LNCAP (cell line): ENCODE measurements around the gene SPRY1.

Experiments
- TF ChIP-seq, protein P1 (sequence below): fragments of 450-650 bp; IDR thresholded peaks from 2 replicates; pipeline ENCODE4 v1.5.1; 2017; ENCODE audit warnings: mild to moderate bottlenecking

SPRY1 gene, protein sequence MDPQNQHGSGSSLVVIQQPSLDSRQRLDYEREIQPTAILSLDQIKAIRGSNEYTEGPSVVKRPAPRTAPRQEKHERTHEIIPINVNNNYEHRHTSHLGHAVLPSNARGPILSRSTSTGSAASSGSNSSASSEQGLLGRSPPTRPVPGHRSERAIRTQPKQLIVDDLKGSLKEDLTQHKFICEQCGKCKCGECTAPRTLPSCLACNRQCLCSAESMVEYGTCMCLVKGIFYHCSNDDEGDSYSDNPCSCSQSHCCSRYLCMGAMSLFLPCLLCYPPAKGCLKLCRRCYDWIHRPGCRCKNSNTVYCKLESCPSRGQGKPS

DNA sequence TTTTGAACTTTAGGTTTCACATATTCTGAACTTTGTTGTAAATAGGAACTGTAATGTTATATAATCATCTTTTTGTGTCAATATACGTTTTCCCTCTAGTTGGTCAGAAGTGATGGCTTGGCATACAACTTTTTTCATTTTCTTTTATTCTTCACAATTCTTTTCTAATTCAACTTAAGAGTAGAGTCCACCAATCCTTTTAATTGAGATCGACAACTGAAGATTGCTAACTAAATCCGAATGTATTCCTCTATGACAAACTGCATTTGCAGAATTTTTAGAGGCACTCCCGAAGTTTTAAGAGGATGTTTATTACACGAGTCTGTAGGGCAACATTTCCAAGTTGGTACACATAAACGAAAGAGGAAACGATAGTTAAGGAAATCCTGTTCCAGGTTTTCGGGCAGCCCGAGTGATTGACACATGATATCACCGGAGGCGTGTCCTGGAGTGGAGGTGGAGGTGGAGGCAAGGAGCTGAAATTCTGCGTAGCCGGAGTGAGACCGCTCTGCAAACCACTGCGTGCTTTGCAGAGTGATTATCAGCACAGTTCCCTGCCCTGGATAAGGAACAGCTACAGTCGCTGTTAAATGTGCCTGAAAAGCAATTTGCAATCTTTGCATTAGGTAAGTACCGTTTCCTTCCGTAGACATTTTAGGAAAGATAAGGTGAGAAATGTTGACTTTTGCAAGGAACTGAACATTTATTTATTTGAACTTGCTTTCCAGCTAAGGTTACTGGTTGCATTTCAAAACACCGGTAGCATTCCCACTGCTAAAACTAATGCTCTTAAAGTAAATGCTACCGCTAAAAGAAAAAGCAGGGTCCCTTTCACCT, at the start of gene SPRY1:
SPRY1 (plus strand) TSS at position 489 of the 837 bp plus-strand sequence. CDS start 4,797 bp downstream, outside the sequence.
- TF ChIP-seq, protein P1, sequence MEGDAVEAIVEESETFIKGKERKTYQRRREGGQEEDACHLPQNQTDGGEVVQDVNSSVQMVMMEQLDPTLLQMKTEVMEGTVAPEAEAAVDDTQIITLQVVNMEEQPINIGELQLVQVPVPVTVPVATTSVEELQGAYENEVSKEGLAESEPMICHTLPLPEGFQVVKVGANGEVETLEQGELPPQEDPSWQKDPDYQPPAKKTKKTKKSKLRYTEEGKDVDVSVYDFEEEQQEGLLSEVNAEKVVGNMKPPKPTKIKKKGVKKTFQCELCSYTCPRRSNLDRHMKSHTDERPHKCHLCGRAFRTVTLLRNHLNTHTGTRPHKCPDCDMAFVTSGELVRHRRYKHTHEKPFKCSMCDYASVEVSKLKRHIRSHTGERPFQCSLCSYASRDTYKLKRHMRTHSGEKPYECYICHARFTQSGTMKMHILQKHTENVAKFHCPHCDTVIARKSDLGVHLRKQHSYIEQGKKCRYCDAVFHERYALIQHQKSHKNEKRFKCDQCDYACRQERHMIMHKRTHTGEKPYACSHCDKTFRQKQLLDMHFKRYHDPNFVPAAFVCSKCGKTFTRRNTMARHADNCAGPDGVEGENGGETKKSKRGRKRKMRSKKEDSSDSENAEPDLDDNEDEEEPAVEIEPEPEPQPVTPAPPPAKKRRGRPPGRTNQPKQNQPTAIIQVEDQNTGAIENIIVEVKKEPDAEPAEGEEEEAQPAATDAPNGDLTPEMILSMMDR, result no peak

DNA sequence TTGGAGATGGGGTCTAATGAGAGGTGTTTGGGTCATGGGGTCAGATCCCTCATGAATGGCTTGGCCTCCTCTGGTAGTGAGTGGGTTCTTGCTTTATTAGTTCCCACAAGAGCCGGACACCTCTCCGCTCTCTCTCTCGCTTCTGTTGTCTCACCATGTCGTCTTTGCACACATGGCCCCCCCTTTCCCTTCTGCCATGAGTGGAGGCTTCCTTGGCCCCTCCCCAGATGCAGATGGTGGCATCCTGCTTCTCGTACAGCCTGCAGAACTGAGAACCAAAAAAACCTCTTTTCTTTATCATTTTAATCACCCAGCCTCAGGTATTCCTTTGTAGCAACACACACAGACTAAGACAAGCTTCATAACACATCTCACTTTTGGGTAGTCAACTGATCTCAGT, 49.6 kb upstream of the SPRY1 start:
- TF ChIP-seq, protein P1, result no peak

DNA sequence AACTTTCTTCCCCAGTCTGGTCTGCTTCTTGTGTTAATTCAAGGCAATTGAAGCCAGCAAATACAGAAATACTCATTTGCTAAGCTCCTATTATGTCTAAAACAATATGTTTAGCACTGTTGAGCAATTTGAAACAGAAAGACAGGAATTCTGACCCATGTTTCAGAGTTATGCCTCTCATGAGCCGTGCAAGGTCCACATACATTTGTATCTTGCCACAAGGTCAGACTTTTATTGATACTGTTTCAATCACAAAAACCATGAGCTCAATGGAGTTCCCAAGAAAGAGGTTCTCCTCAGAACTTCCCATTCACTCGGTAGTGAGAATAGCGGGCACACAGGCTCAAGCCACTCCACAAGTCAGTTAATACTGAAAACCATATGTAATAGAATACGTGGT, 47.6 kb upstream of the SPRY1 start:
- TF ChIP-seq, protein P1, result no peak

DNA sequence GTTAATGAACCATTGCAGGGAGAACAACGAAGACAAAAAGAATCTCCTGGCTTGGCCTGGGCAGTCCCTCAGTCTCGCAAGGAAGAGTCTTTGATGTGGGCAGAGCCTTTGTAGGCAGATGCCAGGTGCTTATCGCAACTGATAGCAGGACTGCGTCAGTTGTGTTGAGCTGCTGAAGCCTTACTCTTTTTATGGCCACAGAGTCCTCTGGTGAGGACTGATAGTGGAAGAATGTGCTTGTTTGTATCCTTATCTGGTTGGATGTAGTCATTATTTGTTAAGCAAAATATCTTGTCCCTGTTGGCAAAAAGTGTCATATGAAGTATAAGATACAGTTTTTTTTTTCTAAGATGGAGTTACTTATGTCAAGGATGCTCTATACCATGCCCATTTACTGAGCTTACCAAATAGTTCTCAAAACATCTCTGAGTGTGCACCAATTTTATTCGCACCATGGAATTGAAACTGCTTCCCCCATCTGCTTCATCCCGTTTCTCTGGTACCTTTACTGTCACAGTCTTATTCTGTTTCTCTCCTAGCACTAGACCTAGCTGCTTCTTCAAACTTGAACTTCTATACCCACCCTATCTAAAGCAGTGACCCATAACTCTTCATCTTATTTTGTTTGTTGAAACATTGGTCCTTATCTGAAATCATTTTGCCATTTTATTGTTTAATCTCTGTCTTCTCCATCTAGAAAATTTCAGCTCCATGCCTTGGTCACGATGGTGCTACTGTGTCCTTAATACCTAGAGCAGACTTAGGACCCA, 47.0 kb upstream of the SPRY1 start:
- TF ChIP-seq, protein P1, result no peak

DNA sequence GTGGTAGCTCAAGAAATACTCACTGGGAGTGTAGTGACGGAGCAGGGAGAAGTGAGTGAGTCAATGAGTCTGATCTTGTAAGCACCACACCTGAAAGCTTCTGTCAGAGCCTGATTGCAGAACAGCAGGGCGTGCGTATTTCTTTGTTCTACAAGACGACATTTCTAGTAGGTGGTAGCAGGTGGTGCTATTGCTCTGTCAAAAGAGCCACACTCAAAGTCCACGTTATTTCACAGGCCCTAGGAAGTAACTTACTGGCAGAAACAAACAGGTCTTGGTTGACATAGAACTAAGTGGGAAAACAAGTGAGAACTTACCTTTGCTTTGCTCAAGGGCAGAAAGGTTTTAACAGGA, 46.4 kb upstream of the SPRY1 start:
- TF ChIP-seq, protein P1, result no peak

DNA sequence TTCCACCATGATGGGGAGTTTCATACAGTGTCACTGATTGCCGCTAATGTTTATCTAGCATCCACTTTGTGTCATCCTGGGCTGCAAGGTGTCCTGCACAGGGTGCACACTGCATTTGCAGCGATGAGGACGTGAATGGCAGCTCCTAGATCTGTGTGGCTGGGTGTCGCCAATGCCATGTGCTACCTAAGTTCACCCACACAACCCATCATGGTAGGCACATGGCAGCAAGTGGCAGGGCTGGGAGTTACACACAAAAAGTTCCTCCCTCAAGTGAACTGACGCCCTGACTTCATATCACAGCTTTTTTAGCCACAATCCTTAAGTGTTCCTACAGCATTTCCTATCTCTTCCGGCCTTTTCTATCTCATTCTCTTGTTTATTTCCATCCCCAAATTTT, 45.9 kb upstream of the SPRY1 start:
- TF ChIP-seq, protein P1, result no peak

DNA sequence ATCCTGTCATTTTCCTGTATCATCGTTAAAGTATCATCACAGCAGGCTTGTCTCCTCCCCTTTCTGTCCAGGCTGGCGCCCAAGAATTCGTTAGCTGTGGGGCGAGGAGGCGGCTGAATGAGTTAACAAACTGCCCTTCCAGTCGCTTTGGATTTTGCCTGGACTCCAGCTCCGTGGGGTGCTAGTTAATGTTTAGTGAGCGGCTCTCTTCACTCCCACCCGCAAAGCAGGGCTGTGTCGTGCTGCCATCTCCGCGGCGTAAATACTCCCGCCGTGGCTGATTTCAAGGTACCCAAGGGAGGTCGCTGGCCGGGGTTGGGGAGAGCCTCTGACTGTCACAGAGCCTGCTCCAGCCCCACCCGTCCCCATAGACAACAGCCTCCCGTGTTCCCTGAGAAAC, 44.9 kb upstream of the SPRY1 start:
- TF ChIP-seq, protein P1, result no peak
